GM18519 (cell line): ENCODE results near the gene PLPP2.

Experiments used
- ATAC-seq: cut with Tn5 transposase; IDR thresholded peaks from one replicate; pipeline ENCODE4 v1.9.1; 2021; ENCODE audit warnings: mild to moderate bottlenecking, moderate library complexity; ENCODE audit not compliant: unreplicated experiment, low FRiP score

The PLPP2 gene

GRCh38 chr19:317710-318508 is 26.7 kb upstream of the PLPP2 start:
- no peak for ATAC-seq

GRCh38 chr19:315811-316210 is 24.6 kb upstream of the PLPP2 start:
- ATAC-seq: no peak

GRCh38 chr19:313988-314815 is 23.0 kb upstream of the PLPP2 start:
- ATAC-seq: no peak

GRCh38 chr19:313169-313987 is 22.2 kb upstream of the PLPP2 start:
- no peak for ATAC-seq

DNA sequence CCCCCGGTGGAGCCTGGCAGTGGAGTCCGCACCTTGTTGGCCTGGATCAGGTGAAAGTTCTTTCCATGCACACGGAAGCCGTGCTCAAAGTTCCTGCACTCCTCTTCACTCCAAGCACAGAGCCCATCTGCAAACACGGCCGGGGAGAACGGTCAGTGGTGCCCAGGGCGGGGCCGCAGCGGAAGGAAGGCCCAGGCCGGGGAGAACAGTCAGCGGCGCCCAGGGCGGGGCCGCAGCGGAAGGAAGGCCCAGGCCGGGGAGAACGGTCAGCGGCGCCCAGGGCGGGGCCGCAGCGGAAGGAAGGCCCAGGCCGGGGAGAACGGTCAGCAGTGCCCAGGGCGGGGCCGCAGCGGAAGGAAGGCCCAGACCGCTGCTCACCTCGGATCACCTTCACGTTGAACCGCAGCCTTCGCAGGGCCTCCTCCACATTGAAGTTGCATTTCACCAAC is 20.6 kb upstream of the PLPP2 start:
- no peak for ATAC-seq

DNA sequence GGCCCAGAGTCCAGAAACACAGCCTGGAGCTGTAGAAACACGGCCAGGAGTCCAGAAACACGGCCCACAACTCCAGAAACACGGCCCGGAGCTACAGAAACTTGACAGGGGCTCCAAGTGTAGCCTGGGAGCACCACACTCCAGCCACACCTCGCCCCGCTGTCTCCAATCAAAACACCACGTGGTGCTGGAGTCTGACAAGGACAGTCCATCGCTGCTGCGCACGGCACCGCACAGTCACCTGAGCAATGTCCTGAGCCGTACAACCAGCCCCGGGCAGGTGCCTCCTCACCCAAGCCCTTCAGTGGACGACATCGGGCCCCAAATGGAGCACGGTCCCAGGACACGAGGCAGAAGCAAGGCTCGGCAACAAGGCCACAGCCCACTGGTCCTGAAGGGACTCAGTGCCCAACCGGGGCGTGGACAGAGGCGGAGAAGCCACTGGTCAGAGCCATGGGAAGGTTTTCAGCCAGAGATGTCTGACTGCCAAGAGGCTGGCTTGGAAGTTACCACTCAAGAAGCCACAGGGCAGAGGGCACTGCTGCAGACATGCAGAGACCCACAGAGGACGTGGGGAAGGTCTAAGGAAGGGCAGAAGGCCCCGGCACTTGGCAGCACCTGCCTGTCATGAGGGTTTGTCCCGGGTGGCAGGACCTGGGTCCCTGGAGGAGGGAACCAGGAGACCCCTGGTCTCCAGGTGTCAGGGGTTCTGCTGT is 19.7 kb upstream of the PLPP2 start:
- no peak for ATAC-seq

DNA sequence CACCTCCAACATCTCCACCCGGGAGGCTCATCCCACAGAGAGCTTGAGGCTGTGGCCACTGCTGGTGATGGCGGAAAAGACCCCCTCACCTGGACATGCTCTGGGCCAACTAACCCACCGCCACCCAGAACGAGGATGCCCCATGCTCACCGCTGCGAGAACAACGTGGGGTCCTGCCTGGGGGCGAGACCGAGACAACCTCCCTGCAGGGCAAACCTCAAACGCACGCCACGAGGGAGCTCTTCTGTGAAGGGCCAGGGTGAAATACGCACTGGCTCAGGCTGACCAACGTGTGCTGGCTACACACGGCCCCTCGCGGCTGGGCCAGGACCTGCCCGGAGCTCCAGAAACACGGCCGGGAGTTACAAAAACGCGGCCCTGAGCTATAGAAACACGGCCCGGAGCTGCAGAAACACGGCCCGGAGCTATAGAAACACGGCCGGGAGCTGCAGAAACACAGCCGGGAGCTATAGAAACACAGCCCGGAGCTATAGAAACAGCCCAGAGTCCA is 19.0 kb upstream of the PLPP2 start:
- no peak for ATAC-seq

DNA sequence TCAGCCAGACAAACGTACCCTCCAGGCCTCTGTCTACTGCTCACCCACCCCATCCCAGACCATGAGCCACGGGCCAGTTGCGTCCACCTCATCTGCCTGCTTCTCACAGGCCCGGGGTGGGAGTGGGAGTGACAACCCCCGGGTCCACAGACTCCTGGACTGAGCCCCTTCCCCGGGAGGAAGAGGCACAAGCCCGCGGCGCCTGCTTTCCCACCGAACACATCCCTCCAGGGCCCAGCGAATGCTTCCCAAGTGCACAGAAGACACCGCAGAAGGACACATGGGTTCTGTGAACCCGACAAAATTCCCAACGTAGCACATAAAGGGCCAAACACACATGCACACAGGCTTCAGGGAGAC is 18.0 kb upstream of the PLPP2 start:
- no peak for ATAC-seq

GRCh38 chr19:308471-309205 is 17.4 kb upstream of the PLPP2 start:
- ATAC-seq: no peak

DNA sequence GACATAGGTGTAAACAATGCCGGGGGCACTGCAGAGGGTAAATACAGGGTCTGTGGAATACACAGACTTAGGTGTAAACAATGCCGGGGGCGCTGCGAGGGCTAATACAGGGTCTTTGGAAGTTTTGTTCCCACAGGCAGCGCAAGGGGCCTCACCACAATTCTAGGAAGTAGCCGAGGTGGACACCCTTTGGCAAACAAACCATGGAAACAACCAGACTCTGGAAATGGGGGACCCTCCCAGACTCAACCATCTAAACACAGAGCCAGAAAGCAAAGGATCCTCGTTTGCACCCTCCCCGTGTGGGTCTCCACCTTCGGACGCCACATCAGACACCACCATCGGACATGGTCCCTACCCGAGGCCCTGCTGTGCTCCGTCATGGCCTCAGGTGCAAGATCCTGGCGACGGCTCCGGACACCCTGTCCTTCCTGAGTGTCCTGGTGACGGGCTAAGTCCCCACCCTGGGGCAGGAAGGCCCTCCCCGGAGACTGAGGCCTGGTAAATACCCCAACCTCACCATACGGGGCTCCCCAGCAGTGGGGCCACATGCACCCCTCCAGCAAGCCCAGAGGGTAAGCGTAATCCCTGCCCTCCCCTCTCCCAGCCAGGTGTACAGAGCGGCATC is 16.7 kb upstream of the PLPP2 start:
- no peak for ATAC-seq

- ATAC-seq: no peak
Observed at GRCh38 chr19:307111-307531, 15.9 kb upstream of the PLPP2 start.

DNA sequence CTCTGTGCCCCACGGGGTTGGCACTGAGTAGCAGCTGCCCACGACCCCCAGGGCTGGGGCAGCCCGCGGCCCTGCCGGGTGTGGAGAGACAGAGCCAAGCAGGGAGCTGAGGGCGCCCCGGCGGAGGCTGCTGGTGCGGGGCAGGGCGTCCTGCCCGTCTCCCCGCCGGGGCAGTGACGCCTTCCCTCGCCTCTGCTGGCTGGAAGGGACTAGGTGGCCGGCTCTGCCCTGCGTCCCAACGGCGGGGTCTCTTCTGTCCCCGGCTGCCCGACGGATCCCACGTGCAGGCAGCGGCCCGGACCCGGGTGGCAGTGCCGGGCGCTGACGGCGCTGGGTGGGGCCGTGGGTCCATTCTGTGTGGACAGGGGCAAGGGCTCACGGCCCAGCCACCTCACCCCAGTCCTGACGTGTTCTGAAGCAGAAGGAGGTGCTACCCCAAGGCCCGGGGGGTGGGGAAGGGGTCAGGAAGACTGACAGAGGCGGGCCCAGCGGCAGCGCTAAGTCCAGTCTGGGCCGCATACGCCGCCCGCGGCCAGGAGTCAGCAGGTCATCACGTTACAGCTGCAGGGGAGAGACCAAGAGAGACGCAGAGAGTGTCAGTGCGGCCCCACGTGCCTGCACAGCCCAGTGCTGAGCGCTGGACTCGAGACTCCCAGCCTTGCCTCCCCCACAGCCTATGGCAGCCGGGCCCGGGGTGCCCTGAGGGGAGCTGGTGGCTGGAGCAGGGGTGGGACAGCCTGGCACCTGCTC is 15.1 kb upstream of the PLPP2 start:
- ATAC-seq: no peak

DNA sequence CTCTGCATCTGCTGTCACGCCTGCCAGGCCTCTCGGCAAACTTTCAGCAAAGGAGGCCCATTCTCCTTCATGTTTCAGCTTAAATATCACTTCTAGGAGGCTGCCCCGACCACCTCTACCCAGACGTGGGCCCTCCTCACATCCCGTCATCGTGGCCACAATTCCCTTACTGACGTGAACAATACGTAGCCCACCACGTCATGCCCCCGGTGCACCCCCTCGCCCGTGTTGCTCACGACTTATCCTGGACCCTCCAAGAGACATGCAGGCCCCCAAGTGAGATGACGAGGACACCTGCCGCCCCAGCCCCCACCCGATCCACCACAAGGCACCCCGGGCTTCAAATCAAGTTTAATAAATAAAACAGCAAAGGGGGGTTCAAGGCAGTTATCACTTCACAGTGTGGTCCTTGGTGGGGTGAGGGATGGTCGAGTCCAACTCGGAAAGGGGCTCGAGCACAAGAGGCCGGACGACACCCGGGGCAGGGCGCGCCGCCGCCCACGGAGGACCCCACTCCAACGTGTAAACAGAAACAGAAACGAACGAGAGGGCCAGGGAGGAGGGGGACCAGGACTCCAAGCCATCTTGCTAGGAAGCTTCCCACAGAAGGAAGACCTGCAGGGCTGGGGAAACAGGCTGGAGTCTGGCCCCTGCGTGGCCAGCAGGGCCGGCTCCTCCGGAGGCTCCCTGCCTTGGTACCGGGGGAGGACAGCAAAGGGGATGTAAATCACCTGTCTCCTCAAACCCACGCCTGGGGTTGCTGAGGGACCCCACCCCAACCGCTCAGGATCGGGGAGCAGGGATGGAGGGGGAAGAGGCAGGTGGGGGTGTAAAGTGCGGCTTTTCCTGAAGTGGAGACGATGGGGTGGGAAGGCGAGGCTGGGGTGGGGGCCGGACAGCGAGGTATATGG is 14.3 kb upstream of the PLPP2 start:
- no peak for ATAC-seq

DNA sequence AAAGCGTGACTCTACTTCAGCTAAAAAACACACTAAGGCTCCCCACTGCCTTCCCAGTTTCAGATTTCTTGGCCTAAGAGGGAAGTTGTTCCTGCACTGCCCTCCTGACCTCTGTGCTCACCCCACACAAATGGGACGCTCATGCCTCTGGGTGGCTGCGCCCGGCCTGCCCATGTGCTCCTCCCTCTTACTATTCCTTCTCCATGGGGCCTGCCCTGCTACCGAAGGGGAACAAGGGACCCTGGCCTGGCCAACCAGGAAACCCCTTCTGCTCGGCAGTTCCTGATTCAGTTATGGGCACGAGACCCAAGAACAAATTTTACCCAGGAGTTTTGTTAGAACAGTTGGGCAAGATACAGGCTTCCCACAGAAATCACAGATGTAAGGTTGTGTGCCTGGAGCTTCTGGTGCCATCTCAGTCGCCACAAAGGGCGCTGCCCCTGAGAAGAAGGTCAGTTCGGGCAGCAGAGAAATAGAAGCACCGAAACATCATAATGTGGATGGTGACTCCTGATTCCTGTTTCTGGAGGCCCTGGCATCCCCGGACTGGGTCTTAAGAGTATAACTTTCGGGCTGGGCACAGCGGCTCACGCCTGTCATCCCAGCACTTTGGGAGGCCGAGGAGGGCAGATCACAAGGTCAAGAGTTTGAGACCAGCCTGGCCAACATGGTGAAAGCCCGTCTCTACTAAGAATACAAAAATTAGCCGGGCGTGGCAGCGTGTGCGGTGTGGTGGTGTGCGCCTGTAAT is 5.4 kb upstream of the PLPP2 start:
- no peak for ATAC-seq

DNA sequence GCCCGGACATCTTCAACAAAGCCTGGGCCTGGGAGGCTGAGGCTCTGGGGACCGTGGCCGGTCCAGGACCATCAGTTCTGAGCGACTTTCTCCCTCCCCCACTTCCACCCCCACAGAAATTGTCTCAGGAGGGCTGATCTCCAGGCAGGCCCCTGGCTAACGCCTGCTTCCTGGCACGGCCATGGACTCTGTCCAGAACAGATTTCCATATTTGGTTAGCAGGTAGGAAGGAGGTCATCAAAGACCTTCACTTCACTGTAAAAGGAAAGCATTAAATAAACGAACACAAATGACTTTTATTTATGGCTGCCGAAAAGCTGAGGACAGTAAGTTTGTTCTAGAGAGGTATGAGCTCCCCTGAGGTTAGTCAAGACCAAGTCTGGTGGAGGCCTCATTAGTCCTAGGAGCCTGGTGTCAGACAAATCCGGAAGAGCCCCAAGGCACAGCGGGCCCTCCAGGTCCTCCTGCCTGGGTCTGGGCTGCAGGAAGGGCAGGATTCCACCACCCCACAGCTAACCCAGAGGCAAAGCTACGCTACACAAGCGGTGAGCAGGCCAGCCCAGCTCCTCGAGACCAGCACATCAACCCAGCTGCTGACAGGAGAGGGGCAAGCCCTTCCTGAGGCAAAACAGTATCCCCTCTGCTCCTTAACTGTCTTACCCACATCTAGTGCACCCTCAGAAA is 4.6 kb upstream of the PLPP2 start:
- no peak for ATAC-seq
